A549 treated with DMSO at 1 μM for 4 hours (cell line): Measurements from ENCODE around the gene NUDT15. TPM values are rescaled to one million over a fixed set of nuclear protein-coding genes. Genes with fewer than 3 reads are reported as not detected.

Experiments used
- total RNA-seq: library from RNA; stranded (reverse); fragments of 200-300 nt; extraction: Qiagen RNA extraction; gene quantifications from 5 replicates; pipeline ENCODE4 v1.2.3, GENCODE V29; 2022; ENCODE audit warnings: low read depth

The NUDT15 gene
- total RNA-seq, result 26.6 to 31.8 TPM (median 29.4 TPM) in 5 replicates

DNA sequence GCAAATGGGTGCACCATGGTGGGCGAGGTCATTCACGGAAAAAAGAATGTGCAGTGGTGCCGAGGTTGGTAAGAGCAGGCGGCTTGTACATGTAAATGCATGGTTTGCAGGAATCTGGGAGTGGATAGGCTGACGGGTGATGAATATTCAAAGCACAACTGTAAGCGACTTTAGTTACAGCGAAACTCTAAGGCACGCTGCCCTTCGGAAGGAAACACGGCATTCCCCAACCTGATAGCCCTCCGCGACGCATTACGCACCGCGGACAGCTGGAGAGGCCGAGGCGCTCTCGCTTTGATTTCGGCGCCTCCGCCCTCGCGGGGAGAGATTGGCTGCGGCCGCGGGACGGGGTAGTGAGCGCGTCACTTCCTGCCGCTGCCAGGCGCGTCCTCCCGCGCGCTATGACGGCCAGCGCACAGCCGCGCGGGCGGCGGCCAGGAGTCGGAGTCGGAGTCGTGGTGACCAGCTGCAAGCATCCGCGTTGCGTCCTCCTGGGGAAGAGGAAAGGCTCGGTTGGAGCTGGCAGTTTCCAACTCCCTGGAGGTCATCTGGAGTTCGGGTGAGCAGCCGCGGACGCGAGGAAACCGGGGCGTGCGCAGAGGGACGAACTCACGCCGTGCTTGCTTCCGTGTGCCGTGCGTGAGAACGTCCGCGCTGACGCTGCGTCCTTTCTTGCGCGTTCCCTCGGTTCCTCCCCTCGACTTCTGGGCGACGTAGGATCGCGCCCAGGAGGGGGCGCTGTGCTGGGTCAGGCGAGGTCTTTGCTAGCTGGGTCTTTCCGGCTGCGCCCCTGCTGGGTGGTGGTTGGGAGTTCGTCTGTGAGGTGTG is at the start of gene NUDT15:
TSS of gene NUDT15 (plus strand) at position 381 of the 828 bp plus-strand sequence. CDS start at position 402, 21 bp downstream.

DNA sequence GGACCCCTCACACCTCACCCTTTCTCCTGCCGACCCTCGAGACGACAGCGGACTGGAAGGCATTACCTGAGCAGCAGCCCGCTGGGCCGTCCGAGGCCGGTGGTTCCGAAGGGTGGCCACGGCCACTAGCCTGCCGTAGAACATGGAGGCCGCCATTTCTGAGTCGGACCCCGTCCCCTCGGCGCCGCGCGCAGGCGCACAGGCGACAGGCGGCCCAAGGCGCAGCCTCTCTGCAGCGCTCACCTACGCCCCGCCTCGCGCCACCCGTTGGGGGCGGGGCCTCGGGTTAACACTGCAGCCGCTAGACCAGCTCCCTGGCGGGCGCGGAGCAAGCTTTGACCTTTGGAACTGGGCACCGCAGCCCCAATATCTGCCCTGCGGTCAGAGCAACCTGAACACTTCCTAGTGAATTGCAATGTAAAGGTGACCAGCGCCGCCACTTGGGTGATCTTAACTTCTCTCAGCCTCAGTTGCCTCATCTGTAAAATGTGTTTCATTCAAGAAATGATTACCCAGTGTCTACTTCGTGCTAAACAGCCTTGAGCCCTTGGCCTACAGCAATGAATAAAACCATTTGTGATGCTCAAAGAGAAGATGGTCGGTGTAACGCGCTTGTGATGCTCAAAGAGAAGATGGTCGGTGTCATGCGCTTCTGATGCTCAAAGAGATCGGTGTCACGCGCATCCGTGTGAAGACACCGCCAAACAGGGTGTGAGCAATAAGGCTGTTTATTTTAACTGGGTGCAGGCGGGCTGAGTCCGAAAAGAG is 36.2 kb upstream of the NUDT15 start, which contains the start of gene SUCLA2:
TSS of gene SUCLA2 (minus strand) at position 160 of the 768 bp plus-strand sequence. CDS start at position 156, 4 bp downstream.

DNA sequence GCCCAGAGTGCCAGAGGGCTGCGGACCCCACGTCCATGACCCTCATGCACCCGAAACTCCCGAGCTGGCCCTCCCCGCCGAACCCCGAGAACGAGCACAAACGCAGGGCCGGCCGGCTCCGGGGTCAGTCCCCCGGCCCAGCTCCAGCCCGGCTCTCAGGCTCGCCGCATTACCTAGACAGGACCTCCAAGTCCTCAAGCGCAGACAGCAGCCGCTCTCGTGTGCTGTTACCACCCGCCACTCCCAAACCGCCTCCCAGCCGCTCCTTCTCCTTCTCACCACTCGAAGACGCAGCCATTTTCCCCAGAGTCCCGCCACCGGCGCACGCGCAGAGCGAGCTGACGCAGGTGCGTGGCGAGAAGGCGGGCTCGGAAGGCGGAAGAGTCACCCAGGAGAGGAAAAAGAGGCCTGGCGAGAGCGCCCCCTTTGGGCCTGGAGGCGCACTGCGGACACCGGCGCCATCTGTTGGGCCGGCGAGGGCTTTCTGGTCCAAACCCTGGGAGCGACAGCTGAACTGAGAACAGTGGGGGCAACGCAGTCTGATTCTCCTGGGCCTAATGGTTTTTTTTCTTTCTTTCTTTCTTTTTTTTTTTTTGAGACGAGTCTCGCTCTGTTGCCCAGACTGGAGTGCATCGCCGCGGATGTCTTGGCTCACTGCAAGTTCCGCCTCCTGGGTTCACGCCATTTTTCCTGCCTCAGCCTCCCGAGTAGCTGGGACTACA is 57.4 kb downstream of the NUDT15 start, which contains the start of gene MED4:
TSS of gene MED4 (minus strand) at position 324 of the 722 bp plus-strand sequence. CDS start at position 298, 26 bp downstream.

Other genes with a start within 250 kb of the NUDT15 start
- 26.9 to 32.9 TPM (median 32.8 TPM) in 5 replicates for gene SUCLA2, start 36.5 kb upstream of the NUDT15 start, total RNA-seq
- gene MED4, start 57.4 kb downstream of the NUDT15 start, total RNA-seq, result 36.3 to 43.4 TPM (median 39.7 TPM) in 5 replicates
- 124 to 171 TPM (median 160 TPM) in 5 replicates for gene ITM2B, start 195.5 kb downstream of the NUDT15 start, total RNA-seq